HCT116 (cell line): ENCODE results near the gene RGL4.

ENCODE experiments used
- POLR2AphosphoS5 ChIP-seq: IDR thresholded peaks from 2 replicates; pipeline ENCODE4 v1.6.1; 2011; ENCODE audit warnings: mild to moderate bottlenecking, low read depth, low read length, moderate library complexity
- TF ChIP-seq, protein P1 (sequence below), 3 experiments: fragments of 200-600 bp in 1 of 3; sonication (generic) in 1 of 3; IDR thresholded peaks in 2 of 3; conservative IDR thresholded peaks in 1 of 3; 2 replicates each; pipeline ENCODE4 v1.5.1; 2012 to 2017; ENCODE audit warnings: low read depth in 2 of 3, low read length in 2 of 3, antibody characterized with exemption in 1 of 3, borderline replicate concordance in 1 of 3, control low read depth in 1 of 3, mild to moderate bottlenecking in 1 of 3, mixed read lengths in 1 of 3, mixed run types in 1 of 3, moderate library complexity in 1 of 3; ENCODE audit not compliant: insufficient read depth in 1 of 3

DNA sequence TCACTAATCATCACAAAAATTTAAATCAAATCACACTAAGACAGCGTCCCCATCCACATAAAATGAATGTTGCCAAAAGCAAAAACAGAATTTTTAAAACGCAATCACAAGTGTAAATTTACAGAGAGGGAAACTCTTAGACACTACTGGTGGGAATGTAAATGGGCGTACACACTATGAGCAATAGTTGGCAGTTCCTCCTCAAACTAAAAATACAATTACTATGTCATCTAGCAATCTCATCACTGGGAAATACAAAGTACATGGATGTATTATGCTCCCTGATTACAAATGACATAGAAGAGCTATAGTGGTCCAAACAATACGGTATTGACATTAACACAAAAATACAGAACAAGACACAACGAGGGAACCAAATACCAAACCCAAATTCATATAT, 8.7 kb upstream of the RGL4 start:
- TF ChIP-seq, protein P1, sequence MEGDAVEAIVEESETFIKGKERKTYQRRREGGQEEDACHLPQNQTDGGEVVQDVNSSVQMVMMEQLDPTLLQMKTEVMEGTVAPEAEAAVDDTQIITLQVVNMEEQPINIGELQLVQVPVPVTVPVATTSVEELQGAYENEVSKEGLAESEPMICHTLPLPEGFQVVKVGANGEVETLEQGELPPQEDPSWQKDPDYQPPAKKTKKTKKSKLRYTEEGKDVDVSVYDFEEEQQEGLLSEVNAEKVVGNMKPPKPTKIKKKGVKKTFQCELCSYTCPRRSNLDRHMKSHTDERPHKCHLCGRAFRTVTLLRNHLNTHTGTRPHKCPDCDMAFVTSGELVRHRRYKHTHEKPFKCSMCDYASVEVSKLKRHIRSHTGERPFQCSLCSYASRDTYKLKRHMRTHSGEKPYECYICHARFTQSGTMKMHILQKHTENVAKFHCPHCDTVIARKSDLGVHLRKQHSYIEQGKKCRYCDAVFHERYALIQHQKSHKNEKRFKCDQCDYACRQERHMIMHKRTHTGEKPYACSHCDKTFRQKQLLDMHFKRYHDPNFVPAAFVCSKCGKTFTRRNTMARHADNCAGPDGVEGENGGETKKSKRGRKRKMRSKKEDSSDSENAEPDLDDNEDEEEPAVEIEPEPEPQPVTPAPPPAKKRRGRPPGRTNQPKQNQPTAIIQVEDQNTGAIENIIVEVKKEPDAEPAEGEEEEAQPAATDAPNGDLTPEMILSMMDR (IDR thresholded peaks at IDR 0.05 in 2 of 3, conservative IDR thresholded peaks at IDR 0.05 in 1 of 3; ENCODE audit: borderline replicate concordance in 1 of 3, insufficient read depth in 1 of 3, low read depth in 2 of 3, low read length in 2 of 3): no peak
- TF ChIP-seq POLR2AphosphoS5: no peak
